HepG2 (cell line): ENCODE measurements around the gene AEBP1. TPM values are rescaled to one million over a fixed set of nuclear protein-coding genes. Genes with fewer than 3 reads are reported as not detected.

Experiments
- ATAC-seq: fragments of 200-7000 bp; cut with Tn5 transposase; 3 replicates; pipeline ENCODE4 v1.9.1; 2020; ENCODE audit warnings: mild to moderate bottlenecking, moderate library complexity
- BruUV-seq: library from RNA; stranded (reverse); fragments of 400-500 nt; replicated peaks from 2 replicates; lab custom pipeline; 2021; lab: Mats Ljungman, UMichigan
- CTCF ChIA-PET: fragments of 300-600 bp; formaldehyde crosslinking; extraction: SDS; loops from one replicate; lab custom pipeline; 2021; ENCODE audit warnings: low total read pairs, inconsistent platforms, low intra/inter-chr PET ratio; lab: Yijun Ruan, JAX
- POLR2A ChIA-PET: fragments of 350-600 bp; sonication (Branson Sonifier 250); formaldehyde crosslinking; loops from one replicate; lab custom pipeline; 2020; ENCODE audit warnings: antibody characterized with exemption, inconsistent platforms; lab: Yijun Ruan, JAX
- DNase-seq: peaks from one replicate; pipeline ENCODE4 v3.0.0-alpha.2; 2015; ENCODE audit warnings: low spot score
- FAIRE-seq: peaks from 3 replicates; lab custom pipeline; 2011; peaks lifted over from hg19 to GRCh38; lab: Jason Lieb, UNC
- H2AFZ ChIP-seq: one replicate; pipeline ENCODE4 v1.6.1; 2011; ENCODE audit warnings: low read length, inconsistent platforms
- H3K27ac ChIP-seq: fragments of 300-600 bp; 3 replicates; pipeline ENCODE4 v1.8.0; 2011; ENCODE audit warnings: mixed run types, mild to moderate bottlenecking, mixed read lengths, low read length, inconsistent platforms; ENCODE audit not compliant: insufficient read depth; ENCODE audit errors: extremely low read length
- H3K27me3 ChIP-seq, 2 experiments: fragments of 200-600 bp in 1 of 2; 2 replicates in 1 of 2; 3 replicates in 1 of 2; pipeline versions ENCODE4 v1.6.0 to v1.8.0; 2011; ENCODE audit warnings: low read length in 2 of 2, mild to moderate bottlenecking in 2 of 2, moderate library complexity in 2 of 2, inconsistent platforms in 1 of 2; ENCODE audit not compliant: insufficient read depth in 2 of 2, control insufficient read depth in 1 of 2
- H3K36me3 ChIP-seq, 2 experiments: fragments of 200-600 bp in 1 of 2; replicated peaks in 1 of 2; 2 replicates in 1 of 2; 3 replicates in 1 of 2; pipeline versions ENCODE4 v1.5.1 to v1.8.0; 2011; ENCODE audit warnings: low read length in 2 of 2, inconsistent platforms in 1 of 2; ENCODE audit not compliant: insufficient read depth in 2 of 2, control insufficient read depth in 1 of 2
- H3K4me1 ChIP-seq: 2 replicates; pipeline ENCODE4 v1.5.1; 2012; ENCODE audit warnings: low read length, inconsistent platforms; ENCODE audit not compliant: insufficient read depth
- H3K4me2 ChIP-seq: 2 replicates; pipeline ENCODE4 v1.6.0; 2011; ENCODE audit warnings: low read depth, low read length, inconsistent platforms
- H3K4me3 ChIP-seq, 3 experiments: fragments of 200-600 bp in 1 of 3; sonication (generic), shearing (Covaris generic) in 1 of 3; replicated peaks in 1 of 3; 2 replicates each; pipeline ENCODE4 v1.5.1; 2011 to 2016; ENCODE audit warnings: low read length in 3 of 3, inconsistent platforms in 2 of 3, low read depth in 2 of 3, mild to moderate bottlenecking in 2 of 3, control low read depth in 1 of 3, mixed read lengths in 1 of 3; ENCODE audit not compliant: insufficient read depth in 1 of 3
- H3K79me2 ChIP-seq: one replicate; pipeline ENCODE4 v1.6.1; 2011; ENCODE audit warnings: low read length, inconsistent platforms; ENCODE audit not compliant: insufficient read depth
- H3K9ac ChIP-seq: 2 replicates; pipeline ENCODE4 v1.6.0; 2011; ENCODE audit warnings: mild to moderate bottlenecking, low read depth, low read length, inconsistent platforms; ENCODE audit not compliant: insufficient read depth
- H3K9me3 ChIP-seq: 2 replicates; pipeline ENCODE4 v1.5.1; 2012; ENCODE audit warnings: mild to moderate bottlenecking, low read length
- H4K20me1 ChIP-seq: 2 replicates; pipeline ENCODE4 v1.6.0; 2011; ENCODE audit warnings: inconsistent platforms, mild to moderate bottlenecking, low read length, moderate library complexity; ENCODE audit not compliant: insufficient read depth
- AGO2 ChIP-seq: fragments of 200-400 bp; formaldehyde crosslinking; optimal IDR thresholded peaks from 2 replicates; pipeline ENCODE3; 2017; ENCODE audit warnings: mild to moderate bottlenecking, low read depth, low read length, moderate library complexity
- KDM2A ChIP-seq: sonication (generic); formaldehyde crosslinking; IDR thresholded peaks from 2 replicates; pipeline ENCODE4 v1.4.0; 2020; ENCODE audit warnings: low read depth, missing genetic modification reagents, borderline replicate concordance
- NPAS2 ChIP-seq: sonication (generic); formaldehyde crosslinking; IDR thresholded peaks from 2 replicates; pipeline ENCODE4 v1.8.0; 2022; ENCODE audit warnings: mild to moderate bottlenecking, missing genetic modification reagents, borderline replicate concordance
- POLR2AphosphoS5 ChIP-seq: IDR thresholded peaks from 2 replicates; pipeline ENCODE4 v1.6.1; 2012; ENCODE audit warnings: low read depth, low read length
- POLR2G ChIP-seq: fragments of 200-400 bp; formaldehyde crosslinking; IDR thresholded peaks from 2 replicates; pipeline ENCODE4 v1.6.1; 2018; ENCODE audit warnings: mild to moderate bottlenecking, low read depth, low read length, moderate library complexity
- RBM22 ChIP-seq: fragments of 200-400 bp; formaldehyde crosslinking; optimal IDR thresholded peaks from 2 replicates; pipeline ENCODE3; 2017; ENCODE audit warnings: mild to moderate bottlenecking, low read length, moderate library complexity
- SKI ChIP-seq: fragments of 450-650 bp; IDR thresholded peaks from one replicate; pipeline ENCODE4 v1.6.1; 2018; ENCODE audit warnings: mild to moderate bottlenecking; ENCODE audit not compliant: partially characterized antibody
- STAT5B ChIP-seq: sonication (generic); formaldehyde crosslinking; IDR thresholded peaks from 2 replicates; pipeline ENCODE4 v1.4.0; 2020; ENCODE audit warnings: missing genetic modification reagents
- ZNF263 ChIP-seq: sonication (generic); formaldehyde crosslinking; IDR thresholded peaks from 2 replicates; pipeline ENCODE4 v1.4.0; 2020; ENCODE audit warnings: missing genetic modification reagents
- ZNF460 ChIP-seq: sonication (generic); formaldehyde crosslinking; IDR thresholded peaks from 2 replicates; pipeline ENCODE4 v1.5.1; 2020; ENCODE audit warnings: missing genetic modification reagents, mild to moderate bottlenecking, borderline replicate concordance
- ZNF746 ChIP-seq: sonication (generic); formaldehyde crosslinking; IDR thresholded peaks from 2 replicates; pipeline ENCODE4 v1.8.0; 2022; ENCODE audit warnings: mild to moderate bottlenecking, missing genetic modification reagents
- WGBS: methylation state at CpG from one replicate; pipeline ENCODE4 v1.1.6; 2017; ENCODE audit warnings: low lambda C conversion rate; 5-methylcytosine and 5-hydroxymethylcytosine counted together
- in situ Hi-C: cut with HindIII; loops from 2 replicates; pipeline ENCODE4 v1.10.0; 2017; ENCODE audit warnings: low pct_unique_long_range_greater_than_20kb; ENCODE audit not compliant: extremely low pct_ligation_motif_present
- intact Hi-C: fragments of 100-400 bp; cut with micrococcal nuclease; formaldehyde crosslinking; loops from one replicate; pipeline ENCODE4 v1.10.0; 2022; ENCODE audit not compliant: unreplicated experiment
- polyA plus RNA-seq, 8 experiments: library from polyadenylated mRNA; depleted of rRNA in 3 of 8; stranded (reverse) in 7 of 8; unstranded in 1 of 8; fragments of >200 nt; fragmentation: Illumina TruSeq in 4 of 8; extraction: Trizol in 4 of 8; gene quantifications; 2 replicates each; pipeline versions ENCODE4 v1.2.1 to v1.2.3, GENCODE V29; 2011 to 2016; ENCODE audit warnings: low read depth in 4 of 8, missing spikeins in 1 of 8, mixed read lengths in 1 of 8; ENCODE audit not compliant: insufficient read depth in 1 of 8
- total RNA-seq, 5 experiments: library from RNA; depleted of rRNA; stranded (reverse); fragments of >200 nt; fragmentation: Illumina TruSeq; extraction: Trizol; gene quantifications; 2 replicates each; pipeline ENCODE4 v1.2.3, GENCODE V29; 2016; ENCODE audit warnings: low read depth in 1 of 5
- TF ChIP-seq, protein P1 (sequence below): IDR thresholded peaks from 2 replicates; pipeline ENCODE4 v1.6.1; 2018; ENCODE audit warnings: missing genetic modification reagents

The AEBP1 gene
- total and polyA plus RNA-seq, 2 of the 13 experiments (the other 11 are each of a cell fraction or from before 2014, with no cell fraction given): 0.22 to 0.55 TPM

DNA sequence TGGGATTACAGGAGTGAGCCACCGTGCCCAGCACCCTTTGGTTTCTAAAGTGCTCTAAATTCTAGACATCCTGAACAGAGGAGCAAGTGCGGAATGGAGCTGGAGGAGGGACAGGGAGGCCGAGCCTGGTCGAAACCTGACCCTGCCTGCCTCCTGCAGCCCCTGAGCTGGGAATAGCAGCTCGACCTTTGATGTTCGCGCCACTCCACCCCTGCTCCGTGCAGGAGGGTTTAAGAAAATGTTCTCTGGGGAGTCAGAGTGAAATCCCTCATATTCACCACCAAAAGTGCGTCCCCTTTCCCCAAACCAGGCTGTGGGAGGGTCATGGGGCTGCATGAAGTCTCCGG lies 40.6 kb upstream of the AEBP1 start (continued):
- TF ChIP-seq KDM2A (CRISPR knock-in tag) (peak; percentile 36; the same call in 1 of the 2 replicates), SKI (no peak), STAT5B (CRISPR knock-in tag) (no peak), ZNF460 (0 out of 2 replicates have a peak, but pooled peaks have one; percentile 8)

DNA sequence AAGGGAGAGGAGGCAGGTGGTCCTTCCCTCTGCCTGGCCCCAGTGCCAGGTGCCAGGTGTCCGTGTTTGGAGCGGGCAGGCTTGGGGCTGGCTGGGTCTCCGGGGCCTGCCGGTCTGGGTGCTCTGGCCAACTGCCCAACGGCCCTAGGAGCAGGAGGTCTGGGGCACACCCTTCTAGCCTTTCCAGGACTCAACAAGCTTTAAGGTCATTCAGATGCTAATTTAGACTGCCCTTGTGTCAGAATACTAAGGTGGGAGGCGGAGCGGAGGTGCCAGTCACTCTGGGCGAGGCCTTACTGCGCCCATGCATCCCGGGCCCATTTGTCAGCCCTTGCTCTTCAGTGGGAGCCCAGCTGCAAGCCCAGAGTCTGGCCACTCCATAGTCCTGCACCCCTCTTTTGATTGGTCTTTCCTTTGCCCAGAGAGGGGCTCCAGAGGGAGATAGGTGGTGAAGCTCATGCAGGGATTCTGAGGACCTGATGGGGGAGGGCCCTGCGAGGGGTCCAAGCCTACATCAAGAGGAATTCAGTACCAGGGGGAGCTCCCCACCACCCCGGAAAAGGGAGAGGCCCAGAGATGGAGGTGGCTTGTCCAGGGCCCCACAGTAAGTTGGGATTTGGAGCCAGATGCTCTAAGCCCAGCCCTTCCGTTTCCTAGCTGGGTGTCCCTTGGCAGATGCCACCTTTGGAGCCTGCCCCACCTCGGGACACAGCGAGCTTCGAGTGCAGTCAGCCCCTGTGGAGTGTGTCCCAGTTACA lies 40.1 kb upstream of the AEBP1 start:
- in situ Hi-C loops (no loop called here), intact Hi-C loops (no loop called here)
- Histone ChIP-seq H3K4me1 (peaks cover 65% of the 10 kb centered on the region), H3K9me3 (no peaks in the 10 kb centered on the region), H3K4me2 (no peak overlapping the region; the same call in 1 of the 2 replicates), H3K9ac (no peak overlapping the region), H3K27me3 (no peaks in the 10 kb centered on the region), H4K20me1 (no peaks in the 10 kb centered on the region), H3K79me2 (no peaks in the 10 kb centered on the region), H3K27ac (no peak overlapping the region), H2AFZ (no peak overlapping the region), H3K4me3 (no peak overlapping the region), H3K36me3 (peaks cover 12 to 20% of the 10 kb centered on the region in 2 experiments; a peak in 4 of 5 replicates)
- WGBS: 55% methylated on average over 10 of the region's 16 CpGs
- no TSS peak for BruUV-seq
- TF ChIP-seq ZNF746 (CRISPR knock-in tag) (no peak), POLR2AphosphoS5 (0 out of 2 replicates have a peak, but pooled peaks have one; percentile 1), NPAS2 (CRISPR knock-in tag) (0 out of 2 replicates have a peak, but pooled peaks have one; percentile 31), RBM22 (peak; percentile 29), ZNF263 (CRISPR knock-in tag) (no peak), POLR2G (0 out of 2 replicates have a peak, but pooled peaks have one; percentile 59), AGO2 (peak; percentile 81)
- TF ChIP-seq, protein P1, sequence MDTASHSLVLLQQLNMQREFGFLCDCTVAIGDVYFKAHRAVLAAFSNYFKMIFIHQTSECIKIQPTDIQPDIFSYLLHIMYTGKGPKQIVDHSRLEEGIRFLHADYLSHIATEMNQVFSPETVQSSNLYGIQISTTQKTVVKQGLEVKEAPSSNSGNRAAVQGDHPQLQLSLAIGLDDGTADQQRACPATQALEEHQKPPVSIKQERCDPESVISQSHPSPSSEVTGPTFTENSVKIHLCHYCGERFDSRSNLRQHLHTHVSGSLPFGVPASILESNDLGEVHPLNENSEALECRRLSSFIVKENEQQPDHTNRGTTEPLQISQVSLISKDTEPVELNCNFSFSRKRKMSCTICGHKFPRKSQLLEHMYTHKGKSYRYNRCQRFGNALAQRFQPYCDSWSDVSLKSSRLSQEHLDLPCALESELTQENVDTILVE (CRISPR knock-in tag): no peak
- ChIA-PET POLR2A (interaction anchor here (0.9 kb wide), 1 partner anchor 20 kb away, joined by 3 read pairs; the partner anchor contains the start of gene DBNL), CTCF (no interaction called here)
- no peak for DNase-seq
- peak; percentile 1; the same call in 1 of the 3 replicates for ATAC-seq
- no peak for FAIRE-seq
